KMS-11 (cell line): ENCODE measurements around the gene COA1.
A peak's percentile ranks its signal among the peaks of the same experiment; 100 is the strongest.

Experiments
- H2AFZ ChIP-seq: fragments of 200-600 bp; sonication (generic); 2 replicates; pipeline ENCODE4 v1.6.1; 2016; ENCODE audit warnings: antibody characterized with exemption, mixed run types, low read depth
- H3K27ac ChIP-seq: fragments of 200-600 bp; sonication (generic); 2 replicates; pipeline ENCODE4 v1.6.1; 2016; ENCODE audit warnings: mild to moderate bottlenecking, mixed run types
- H3K27me3 ChIP-seq: fragments of 200-600 bp; sonication (generic); 2 replicates; pipeline ENCODE4 v1.6.1; 2017; ENCODE audit warnings: mild to moderate bottlenecking, low read depth, mixed run types, moderate library complexity; ENCODE audit not compliant: insufficient read depth
- H3K36me3 ChIP-seq: fragments of 200-600 bp; sonication (generic); 2 replicates; pipeline ENCODE4 v1.6.1; 2017; ENCODE audit warnings: mild to moderate bottlenecking, mixed run types; ENCODE audit not compliant: insufficient read depth
- H3K4me1 ChIP-seq: fragments of 200-600 bp; sonication (generic); 2 replicates; pipeline ENCODE4 v1.6.1; 2016; ENCODE audit warnings: mild to moderate bottlenecking, low read depth, mixed run types; ENCODE audit not compliant: poor library complexity, severe bottlenecking
- H3K4me2 ChIP-seq: fragments of 200-600 bp; sonication (generic); 2 replicates; pipeline ENCODE4 v1.7.0; 2016; ENCODE audit warnings: mild to moderate bottlenecking, mixed run types
- H3K4me3 ChIP-seq: fragments of 200-600 bp; sonication (generic); IDR thresholded peaks from 2 replicates; pipeline ENCODE4 v1.6.1; 2017; ENCODE audit warnings: low read depth, low read length, mixed read lengths; ENCODE audit not compliant: insufficient read depth
- H3K79me2 ChIP-seq: fragments of 200-600 bp; sonication (generic); 2 replicates; pipeline ENCODE4 v1.6.1; 2016; ENCODE audit warnings: low read depth, mixed run types; ENCODE audit not compliant: insufficient read depth
- H3K9ac ChIP-seq: fragments of 200-600 bp; sonication (generic); 2 replicates; pipeline ENCODE4 v1.6.1; 2016; ENCODE audit warnings: mild to moderate bottlenecking, mixed run types
- H4K20me1 ChIP-seq: fragments of 200-600 bp; sonication (generic); 2 replicates; pipeline ENCODE4 v1.6.1; 2016; ENCODE audit warnings: mild to moderate bottlenecking, mixed run types; ENCODE audit not compliant: insufficient read depth
- CTCF ChIP-seq: fragments of 200-600 bp; sonication (generic); conservative IDR thresholded peaks from 2 replicates; pipeline ENCODE4 v1.6.1; 2017; ENCODE audit warnings: low read depth, mild to moderate bottlenecking, antibody characterized with exemption, low read length, moderate library complexity, mixed read lengths

The COA1 gene

DNA sequence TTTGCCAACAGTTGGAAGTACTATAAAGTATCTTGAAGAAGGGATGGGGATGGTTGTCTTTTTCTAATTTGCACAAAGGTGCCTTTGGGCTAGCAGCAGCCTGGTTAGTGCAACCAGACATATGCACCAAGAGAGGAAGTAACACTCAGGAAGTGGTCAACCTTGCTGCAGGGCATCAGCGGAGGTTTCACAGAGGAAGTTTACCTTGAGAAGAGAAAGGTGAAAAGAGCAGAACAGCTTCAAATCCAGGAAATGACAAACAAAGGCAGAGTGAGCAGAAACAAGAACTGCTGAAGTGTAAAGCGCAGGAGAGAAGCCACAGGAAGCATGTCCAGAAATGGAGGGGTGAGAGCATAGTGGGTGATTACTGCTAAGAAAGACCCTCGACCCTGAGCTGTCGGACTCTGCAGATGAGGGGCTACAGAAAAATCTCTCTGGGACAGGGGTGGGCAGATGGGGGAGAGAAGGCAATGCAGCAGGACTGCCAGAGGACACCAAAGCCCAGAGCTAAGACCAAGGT is 79.5 kb downstream of the COA1 start:
- H2AFZ ChIP-seq = no peak overlapping the region
- no peak for TF ChIP-seq CTCF
- peak overlapping the region; percentile 67 for H3K27ac ChIP-seq
- H3K4me2 ChIP-seq = peak overlapping the region; percentile 93
- H3K27me3 ChIP-seq = no peaks in the 10 kb centered on the region
- no peak overlapping the region for H3K9ac ChIP-seq
- peaks cover 99% of the 10 kb centered on the region for H3K4me1 ChIP-seq
- peaks cover 42% of the 10 kb centered on the region; the same call in 1 of the 2 replicates for H3K79me2 ChIP-seq
- H4K20me1 ChIP-seq = peaks cover 7% of the 10 kb centered on the region; the same call in 1 of the 2 replicates
- H3K36me3 ChIP-seq = no peaks in the 10 kb centered on the region
- H3K4me3 ChIP-seq = no peak overlapping the region

DNA sequence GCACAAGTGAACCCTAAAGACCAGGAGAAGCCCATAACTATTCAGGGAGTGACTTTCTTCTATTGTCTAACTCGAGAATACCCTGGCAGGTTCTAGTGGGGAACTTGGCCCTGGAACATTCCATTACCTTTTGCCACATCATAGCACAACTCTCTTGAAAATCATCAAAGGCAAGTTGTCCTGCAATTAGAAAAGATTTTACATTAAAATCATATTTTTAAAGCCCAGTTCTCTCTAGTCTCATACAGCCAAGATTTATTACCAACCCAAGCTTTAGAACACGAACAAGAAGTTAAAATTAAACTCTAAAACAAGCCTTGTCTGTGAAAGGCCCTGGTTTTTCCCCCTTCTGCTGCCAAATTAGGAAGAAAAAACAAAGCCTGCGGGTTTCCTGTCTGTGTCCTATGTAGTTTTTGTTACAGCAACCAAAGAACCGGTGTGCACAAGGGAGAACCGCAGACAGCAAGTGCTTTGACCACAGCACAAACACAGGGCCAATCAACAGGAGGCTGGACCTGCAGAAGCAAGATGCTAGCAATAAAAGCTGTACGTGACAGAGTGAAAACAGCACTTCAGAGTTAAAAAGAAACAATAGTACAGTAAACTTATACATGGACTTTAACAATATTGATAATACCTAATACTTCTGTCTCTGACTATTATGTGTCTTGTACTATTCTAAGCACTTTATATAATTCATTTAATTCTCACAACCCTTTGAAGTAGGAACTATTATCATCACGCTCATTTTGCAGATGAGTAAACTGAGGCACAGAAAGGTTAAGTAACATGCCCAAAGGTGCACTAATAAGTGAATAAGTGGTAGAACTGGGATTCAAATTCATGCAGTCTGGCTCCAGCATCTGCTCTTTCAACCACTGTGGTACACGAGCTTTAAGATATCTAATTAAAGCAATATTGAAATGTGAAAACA is 80.6 kb downstream of the COA1 start:
- peaks cover 97% of the 10 kb centered on the region for H3K4me1 ChIP-seq
- H3K79me2 ChIP-seq = peaks cover 42% of the 10 kb centered on the region; the same call in 1 of the 2 replicates
- no peaks in the 10 kb centered on the region for H3K36me3 ChIP-seq
- no peaks in the 10 kb centered on the region for H3K27me3 ChIP-seq
- H4K20me1 ChIP-seq = 0 out of 2 replicates have a peak, but pooled peaks cover under 1% of the 10 kb centered on the region
- H3K4me3 ChIP-seq = no peak overlapping the region
- H3K4me2 ChIP-seq = peak overlapping the region; percentile 93
- H3K27ac ChIP-seq = peak overlapping the region; percentile 67
- TF ChIP-seq CTCF = no peak
- H3K9ac ChIP-seq = peak overlapping the region; percentile 10; the same call in 1 of the 2 replicates
- no peak overlapping the region for H2AFZ ChIP-seq

DNA sequence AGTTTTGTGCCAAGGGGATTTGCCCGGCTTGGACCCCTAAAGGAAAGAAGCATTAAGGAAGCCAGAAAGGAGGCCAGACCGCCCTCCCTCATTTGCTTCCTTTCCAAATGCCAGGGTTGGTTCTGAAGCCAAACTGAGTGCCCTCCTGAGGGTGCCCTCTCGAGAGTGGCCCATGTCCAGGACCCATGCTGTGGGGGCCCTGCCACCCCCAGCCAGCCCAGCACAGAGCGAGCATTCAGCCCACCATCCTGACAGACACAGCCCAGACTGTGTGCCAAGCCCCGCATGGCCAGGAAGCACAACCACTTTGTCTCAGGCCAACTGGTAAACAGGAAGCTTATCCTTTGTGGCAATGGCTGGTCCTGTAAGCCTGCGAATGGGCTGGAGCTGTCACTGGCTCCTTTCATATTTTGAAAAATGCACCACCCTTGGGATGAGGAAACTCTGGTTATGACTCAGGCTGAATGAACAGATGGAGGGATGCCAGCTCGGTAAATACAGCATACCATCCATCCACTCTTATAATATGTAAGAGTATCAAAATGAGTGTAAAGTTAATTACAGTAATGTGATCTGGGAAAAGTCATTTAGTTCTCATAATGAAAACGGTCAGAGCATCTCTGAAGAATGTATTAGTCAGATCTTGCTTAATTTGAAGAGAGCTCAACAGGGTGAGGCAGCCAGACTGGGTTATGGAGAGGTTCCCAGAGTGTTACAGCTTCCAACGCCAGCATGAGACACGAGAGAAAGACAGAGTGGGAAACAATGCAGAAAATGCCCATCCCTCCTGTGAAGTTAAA is 81.5 kb downstream of the COA1 start:
- Histone ChIP-seq H3K9ac (peak overlapping the region; percentile 10; the same call in 1 of the 2 replicates), H3K27me3 (no peaks in the 10 kb centered on the region), H2AFZ (no peak overlapping the region), H4K20me1 (no peaks in the 10 kb centered on the region), H3K4me1 (peaks cover 88% of the 10 kb centered on the region), H3K27ac (peak overlapping the region; percentile 67), H3K79me2 (peaks cover 42% of the 10 kb centered on the region; the same call in 1 of the 2 replicates), H3K36me3 (no peaks in the 10 kb centered on the region; the same call in 1 of the 2 replicates), H3K4me3 (no peak overlapping the region), H3K4me2 (peak overlapping the region; percentile 93)
- no peak; the same call in 1 of the 2 replicates for TF ChIP-seq CTCF

GRCh38 chr7:43647339-43647672 is 82.0 kb downstream of the COA1 start:
- no peaks in the 10 kb centered on the region; the same call in 1 of the 2 replicates for H3K36me3 ChIP-seq

More at GRCh38 chr7:43647339-43647672, 82.0 kb downstream of the COA1 start:
- H3K4me3 ChIP-seq = no peak overlapping the region
- peak overlapping the region; percentile 67 for H3K27ac ChIP-seq
- no peaks in the 10 kb centered on the region for H4K20me1 ChIP-seq
- peak overlapping the region; percentile 10; the same call in 1 of the 2 replicates for H3K9ac ChIP-seq
- peak overlapping the region; percentile 93 for H3K4me2 ChIP-seq
- H2AFZ ChIP-seq = no peak overlapping the region
- H3K79me2 ChIP-seq = peaks cover 46% of the 10 kb centered on the region; the same call in 1 of the 2 replicates
- peaks cover 82% of the 10 kb centered on the region for H3K4me1 ChIP-seq
- no peak for TF ChIP-seq CTCF
- H3K27me3 ChIP-seq = no peaks in the 10 kb centered on the region
